ENCODE data around the gene METTL26.

Gene METTL26

GRCh38 chr16:621526-622105 lies 14.5 kb downstream of the METTL26 start:
- H3K4me1 ChIP-seq = peaks cover 5 to 46% (median 39%) of the 10 kb centered on the region in 10 experiments; a peak in 19 of 20 replicates
- H3K4me3 ChIP-seq = no peak overlapping the region
- peaks cover 24 to 97% (median 80%) of the 10 kb centered on the region in 11 experiments; a peak in 21 of 22 replicates for H4K20me1 ChIP-seq
- H3K9me3 ChIP-seq (replicated peaks in 1 of 11) = no peaks in the 10 kb centered on the region
- H3K4me2 ChIP-seq = peak overlapping the region in 8 of 11 experiments; percentile 10 to 62 (median 38); a peak in 14 of 22 replicates
- H3K36me3 ChIP-seq = peaks cover 0 to 40% (median 18%) of the 10 kb centered on the region in 11 experiments; a peak in 14 of 22 replicates
- no peaks in the 10 kb centered on the region for H3K27me3 ChIP-seq
- no peak for TF ChIP-seq Cebpa-rat (IDR thresholded peaks at IDR 0.05)
- H3K27ac ChIP-seq = no peak overlapping the region
- H3K9ac ChIP-seq = peak overlapping the region in 4 of 11 experiments; percentile 7 to 41 (median 33); a peak in 4 of 22 replicates

GRCh38 chr16:620700-621525 lies 15.2 kb downstream of the METTL26 start:
- peak overlapping the region in 4 of 11 experiments; percentile 6 to 41 (median 18); a peak in 4 of 22 replicates for H3K9ac ChIP-seq
- H3K4me2 ChIP-seq = peak overlapping the region in 8 of 11 experiments; percentile 10 to 62 (median 38); a peak in 13 of 22 replicates

GRCh38 chr16:619476-620100 lies 16.5 kb downstream of the METTL26 start:
- Histone ChIP-seq H3K27me3 (no peaks in the 10 kb centered on the region), H3K27ac (no peak overlapping the region), H3K9ac (no peak overlapping the region), H3K36me3 (peaks cover 0 to 27% (median 6%) of the 10 kb centered on the region in 11 experiments; a peak in 11 of 22 replicates), H3K4me3 (no peak overlapping the region), H3K4me1 (peaks cover 0 to 48% (median 36%) of the 10 kb centered on the region in 10 experiments; a peak in 16 of 20 replicates), H3K4me2 (no peak overlapping the region), H3K9me3 (replicated peaks in 1 of 11) (no peaks in the 10 kb centered on the region), H4K20me1 (peaks cover 25 to 97% (median 81%) of the 10 kb centered on the region in 11 experiments; a peak in 21 of 22 replicates)
- TF ChIP-seq Cebpa-rat (IDR thresholded peaks at IDR 0.05) = no peak

More at GRCh38 chr16:620700-621525, 15.2 kb downstream of the METTL26 start:
- Histone ChIP-seq H3K4me1 (peaks cover 0 to 46% (median 36%) of the 10 kb centered on the region in 10 experiments; a peak in 16 of 20 replicates), H3K27me3 (no peaks in the 10 kb centered on the region), H3K36me3 (peaks cover 0 to 33% (median 13%) of the 10 kb centered on the region in 11 experiments; a peak in 13 of 22 replicates), H3K27ac (no peak overlapping the region), H3K4me3 (no peak overlapping the region), H3K9me3 (replicated peaks in 1 of 11) (no peaks in the 10 kb centered on the region), H4K20me1 (peaks cover 24 to 97% (median 81%) of the 10 kb centered on the region in 11 experiments; a peak in 21 of 22 replicates)
- TF ChIP-seq Cebpa-rat (IDR thresholded peaks at IDR 0.05) = no peak

GRCh38 chr16:617855-618254 lies 18.2 kb downstream of the METTL26 start:
- Histone ChIP-seq H4K20me1 (peaks cover 29 to 91% (median 75%) of the 10 kb centered on the region in 11 experiments; a peak in 21 of 22 replicates), H3K4me1 (peaks cover 0 to 45% (median 35%) of the 10 kb centered on the region in 10 experiments; a peak in 16 of 20 replicates), H3K4me2 (no peak overlapping the region), H3K9ac (no peak overlapping the region), H3K4me3 (no peak overlapping the region), H3K9me3 (replicated peaks in 1 of 11) (peaks cover 0 to 13% (median 12%) of the 10 kb centered on the region in 11 experiments; a peak in 19 of 22 replicates), H3K36me3 (peaks cover 8 to 37% (median 15%) of the 10 kb centered on the region in 11 experiments; a peak in 15 of 22 replicates), H3K27me3 (no peaks in the 10 kb centered on the region), H3K27ac (no peak overlapping the region)
- TF ChIP-seq Cebpa-rat (IDR thresholded peaks at IDR 0.05) = no peak

GRCh38 chr16:616733-617586 lies 19.1 kb downstream of the METTL26 start:
- Histone ChIP-seq H3K4me3 (no peak overlapping the region), H3K4me1 (peaks cover 0 to 38% (median 31%) of the 10 kb centered on the region in 10 experiments; a peak in 16 of 20 replicates), H3K36me3 (peaks cover 8 to 37% (median 15%) of the 10 kb centered on the region in 11 experiments; a peak in 15 of 22 replicates), H3K9me3 (replicated peaks in 1 of 11) (peaks cover 0 to 13% (median 12%) of the 10 kb centered on the region in 11 experiments; a peak in 19 of 22 replicates), H4K20me1 (peaks cover 29 to 82% (median 66%) of the 10 kb centered on the region in 11 experiments; a peak in 21 of 22 replicates), H3K27ac (no peak overlapping the region), H3K27me3 (no peaks in the 10 kb centered on the region), H3K9ac (no peak overlapping the region), H3K4me2 (no peak overlapping the region)
- no peak for TF ChIP-seq Cebpa-rat (IDR thresholded peaks at IDR 0.05)

GRCh38 chr16:615122-615521 lies 21.0 kb downstream of the METTL26 start:
- H3K4me1 ChIP-seq = peaks cover 0 to 36% (median 28%) of the 10 kb centered on the region in 10 experiments; a peak in 16 of 20 replicates
- peaks cover 8 to 35% (median 15%) of the 10 kb centered on the region in 11 experiments; a peak in 15 of 22 replicates for H3K36me3 ChIP-seq
- H3K27ac ChIP-seq = no peak overlapping the region
- peak overlapping the region in 9 of 11 experiments; percentile 13 to 82 (median 56); a peak in 16 of 22 replicates for H3K4me2 ChIP-seq
- no peak overlapping the region for H3K4me3 ChIP-seq
- peaks cover 0 to 22% (median 15%) of the 10 kb centered on the region in 11 experiments; a peak in 19 of 22 replicates for H3K9me3 ChIP-seq (replicated peaks in 1 of 11)
- no peaks in the 10 kb centered on the region for H3K27me3 ChIP-seq
- peak overlapping the region in 1 of 11 experiments; percentile 44; a peak in 1 of 22 replicates for H3K9ac ChIP-seq
- TF ChIP-seq Cebpa-rat (IDR thresholded peaks at IDR 0.05) = no peak
- peaks cover 25 to 78% (median 67%) of the 10 kb centered on the region in 11 experiments; a peak in 21 of 22 replicates for H4K20me1 ChIP-seq

DNA sequence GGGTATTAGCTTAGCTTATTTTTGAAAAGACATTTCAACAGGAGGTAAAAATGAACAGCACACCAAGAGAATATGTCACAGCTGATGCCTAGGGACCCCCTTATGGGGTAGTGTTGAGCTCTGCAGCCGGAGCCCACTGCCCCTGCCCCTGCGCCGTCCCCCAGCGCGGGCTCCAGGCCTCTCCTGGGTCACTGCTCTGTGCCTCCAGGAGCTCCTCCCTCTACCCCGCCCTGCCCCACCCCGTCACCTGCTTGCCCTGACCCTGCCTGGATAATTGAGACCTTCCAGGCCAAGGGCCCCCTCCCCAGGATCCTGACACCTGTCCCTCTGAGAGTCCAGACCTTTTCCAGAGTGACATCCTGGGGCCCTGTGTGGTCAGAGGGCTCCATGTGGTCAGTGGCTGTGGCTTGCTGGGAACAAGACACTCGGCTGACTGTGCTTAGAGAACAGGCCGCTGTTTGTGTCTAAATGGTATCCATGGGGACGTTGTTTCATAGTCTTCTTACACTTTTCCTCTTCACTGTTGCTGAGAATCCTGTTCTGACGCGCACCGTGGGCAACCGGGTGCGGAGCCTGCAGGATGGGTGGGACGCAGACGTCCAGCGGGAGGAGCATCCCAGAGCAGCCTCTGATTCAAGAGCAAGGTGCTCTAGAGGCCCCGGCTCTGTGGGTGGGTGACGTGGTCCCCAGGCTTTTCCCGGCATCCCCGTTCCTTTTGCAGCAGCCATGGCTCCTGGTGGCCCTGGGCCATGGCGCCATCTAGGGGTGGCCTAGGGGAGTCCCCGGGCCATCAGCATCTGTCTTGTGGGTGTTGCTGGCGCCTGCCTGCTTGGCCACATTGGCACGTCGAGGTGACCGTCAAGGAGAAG lies 25.4 kb downstream of the METTL26 start:
- H3K27ac ChIP-seq = peak overlapping the region in 3 of 11 experiments; percentile 28 to 32 (median 30); a peak in 2 of 22 replicates
- H4K20me1 ChIP-seq = peaks cover 32 to 73% (median 57%) of the 10 kb centered on the region in 11 experiments; a peak in 21 of 22 replicates
- H3K9ac ChIP-seq = peak overlapping the region in 5 of 11 experiments; percentile 24 to 65 (median 54); a peak in 8 of 22 replicates
- peaks cover 0 to 57% (median 44%) of the 10 kb centered on the region in 10 experiments; a peak in 16 of 20 replicates for H3K4me1 ChIP-seq
- no peak for TF ChIP-seq Cebpa-rat (IDR thresholded peaks at IDR 0.05)
- H3K4me3 ChIP-seq = no peak overlapping the region
- H3K4me2 ChIP-seq = peak overlapping the region in 8 of 11 experiments; percentile 51 to 83 (median 71); a peak in 15 of 22 replicates
- H3K9me3 ChIP-seq (replicated peaks in 1 of 11) = peaks cover 0 to 44% (median 34%) of the 10 kb centered on the region in 11 experiments; a peak in 21 of 22 replicates
- peaks cover 9 to 38% (median 23%) of the 10 kb centered on the region in 11 experiments; a peak in 18 of 22 replicates for H3K36me3 ChIP-seq
- no peaks in the 10 kb centered on the region for H3K27me3 ChIP-seq

All from BLaER1 treated with 17β-estradiol and CSF1 and Interleukin-3, amounts not matched to agents 10 nM and 100 nM (cell line).